HepG2 (cell line): Measurements from ENCODE around the gene SLC16A11. TPM values are rescaled to one million over a fixed set of nuclear protein-coding genes. Genes with fewer than 3 reads are reported as not detected.

Source experiments
- ATAC-seq: fragments of 200-7000 bp; cut with Tn5 transposase; 3 replicates; pipeline ENCODE4 v1.9.1; 2020; ENCODE audit warnings: mild to moderate bottlenecking, moderate library complexity
- BruUV-seq: library from RNA; stranded (reverse); fragments of 400-500 nt; replicated peaks from 2 replicates; lab custom pipeline; 2021; lab: Mats Ljungman, UMichigan
- CTCF ChIA-PET: fragments of 300-600 bp; formaldehyde crosslinking; extraction: SDS; loops from one replicate; lab custom pipeline; 2021; ENCODE audit warnings: low total read pairs, inconsistent platforms, low intra/inter-chr PET ratio; lab: Yijun Ruan, JAX
- POLR2A ChIA-PET: fragments of 350-600 bp; sonication (Branson Sonifier 250); formaldehyde crosslinking; loops from one replicate; lab custom pipeline; 2020; ENCODE audit warnings: antibody characterized with exemption, inconsistent platforms; lab: Yijun Ruan, JAX
- DNase-seq: peaks from one replicate; pipeline ENCODE4 v3.0.0-alpha.2; 2015; ENCODE audit warnings: low spot score
- FAIRE-seq: peaks from 3 replicates; lab custom pipeline; 2011; peaks lifted over from hg19 to GRCh38; lab: Jason Lieb, UNC
- H2AFZ ChIP-seq: one replicate; pipeline ENCODE4 v1.6.1; 2011; ENCODE audit warnings: low read length, inconsistent platforms
- H3K27ac ChIP-seq: fragments of 300-600 bp; 3 replicates; pipeline ENCODE4 v1.8.0; 2011; ENCODE audit warnings: mixed run types, mild to moderate bottlenecking, mixed read lengths, low read length, inconsistent platforms; ENCODE audit not compliant: insufficient read depth; ENCODE audit errors: extremely low read length
- H3K27me3 ChIP-seq, 2 experiments: fragments of 200-600 bp in 1 of 2; 2 replicates in 1 of 2; 3 replicates in 1 of 2; pipeline versions ENCODE4 v1.6.0 to v1.8.0; 2011; ENCODE audit warnings: low read length in 2 of 2, mild to moderate bottlenecking in 2 of 2, moderate library complexity in 2 of 2, inconsistent platforms in 1 of 2; ENCODE audit not compliant: insufficient read depth in 2 of 2, control insufficient read depth in 1 of 2
- H3K36me3 ChIP-seq, 2 experiments: fragments of 200-600 bp in 1 of 2; replicated peaks in 1 of 2; 2 replicates in 1 of 2; 3 replicates in 1 of 2; pipeline versions ENCODE4 v1.5.1 to v1.8.0; 2011; ENCODE audit warnings: low read length in 2 of 2, inconsistent platforms in 1 of 2; ENCODE audit not compliant: insufficient read depth in 2 of 2, control insufficient read depth in 1 of 2
- H3K4me1 ChIP-seq: 2 replicates; pipeline ENCODE4 v1.5.1; 2012; ENCODE audit warnings: low read length, inconsistent platforms; ENCODE audit not compliant: insufficient read depth
- H3K4me2 ChIP-seq: 2 replicates; pipeline ENCODE4 v1.6.0; 2011; ENCODE audit warnings: low read depth, low read length, inconsistent platforms
- H3K4me3 ChIP-seq, 3 experiments: fragments of 200-600 bp in 1 of 3; sonication (generic), shearing (Covaris generic) in 1 of 3; replicated peaks in 1 of 3; 2 replicates each; pipeline ENCODE4 v1.5.1; 2011 to 2016; ENCODE audit warnings: low read length in 3 of 3, inconsistent platforms in 2 of 3, low read depth in 2 of 3, mild to moderate bottlenecking in 2 of 3, control low read depth in 1 of 3, mixed read lengths in 1 of 3; ENCODE audit not compliant: insufficient read depth in 1 of 3
- H3K79me2 ChIP-seq: one replicate; pipeline ENCODE4 v1.6.1; 2011; ENCODE audit warnings: low read length, inconsistent platforms; ENCODE audit not compliant: insufficient read depth
- H3K9ac ChIP-seq: 2 replicates; pipeline ENCODE4 v1.6.0; 2011; ENCODE audit warnings: mild to moderate bottlenecking, low read depth, low read length, inconsistent platforms; ENCODE audit not compliant: insufficient read depth
- H3K9me3 ChIP-seq: 2 replicates; pipeline ENCODE4 v1.5.1; 2012; ENCODE audit warnings: mild to moderate bottlenecking, low read length
- H4K20me1 ChIP-seq: 2 replicates; pipeline ENCODE4 v1.6.0; 2011; ENCODE audit warnings: inconsistent platforms, mild to moderate bottlenecking, low read length, moderate library complexity; ENCODE audit not compliant: insufficient read depth
- CEBPZ ChIP-seq: IDR thresholded peaks from 2 replicates; pipeline ENCODE4 v1.6.1; 2012; ENCODE audit warnings: low read length, improper control_type of control experiment
- GRHL1 ChIP-seq: sonication (generic); formaldehyde crosslinking; conservative IDR thresholded peaks from 2 replicates; pipeline ENCODE4 v1.8.0; 2022; ENCODE audit warnings: missing genetic modification reagents
- NR2C2 ChIP-seq: sonication (generic); formaldehyde crosslinking; IDR thresholded peaks from 2 replicates; pipeline ENCODE4 v1.4.0; 2020; ENCODE audit warnings: missing genetic modification reagents, mild to moderate bottlenecking, moderate library complexity, borderline replicate concordance
- TEAD2 ChIP-seq: sonication (generic); formaldehyde crosslinking; IDR thresholded peaks from 2 replicates; pipeline ENCODE4 v1.9.0; 2021; ENCODE audit warnings: missing genetic modification reagents
- TFDP2 ChIP-seq: sonication (generic); formaldehyde crosslinking; IDR thresholded peaks from 2 replicates; pipeline ENCODE4 v1.4.0; 2020; ENCODE audit warnings: missing genetic modification reagents
- ZNF567 ChIP-seq: sonication (generic); formaldehyde crosslinking; IDR thresholded peaks from 2 replicates; pipeline ENCODE4 v1.8.1; 2023; ENCODE audit warnings: mild to moderate bottlenecking, missing genetic modification reagents, borderline replicate concordance
- WGBS: methylation state at CpG from one replicate; pipeline ENCODE4 v1.1.6; 2017; ENCODE audit warnings: low lambda C conversion rate; 5-methylcytosine and 5-hydroxymethylcytosine counted together
- in situ Hi-C: cut with HindIII; loops from 2 replicates; pipeline ENCODE4 v1.10.0; 2017; ENCODE audit warnings: low pct_unique_long_range_greater_than_20kb; ENCODE audit not compliant: extremely low pct_ligation_motif_present
- intact Hi-C: fragments of 100-400 bp; cut with micrococcal nuclease; formaldehyde crosslinking; loops from one replicate; pipeline ENCODE4 v1.10.0; 2022; ENCODE audit not compliant: unreplicated experiment
- polyA plus RNA-seq, 8 experiments: library from polyadenylated mRNA; depleted of rRNA in 3 of 8; stranded (reverse) in 7 of 8; unstranded in 1 of 8; fragments of >200 nt; fragmentation: Illumina TruSeq in 4 of 8; extraction: Trizol in 4 of 8; gene quantifications; 2 replicates each; pipeline versions ENCODE4 v1.2.1 to v1.2.3, GENCODE V29; 2011 to 2016; ENCODE audit warnings: low read depth in 4 of 8, missing spikeins in 1 of 8, mixed read lengths in 1 of 8; ENCODE audit not compliant: insufficient read depth in 1 of 8
- total RNA-seq, 5 experiments: library from RNA; depleted of rRNA; stranded (reverse); fragments of >200 nt; fragmentation: Illumina TruSeq; extraction: Trizol; gene quantifications; 2 replicates each; pipeline ENCODE4 v1.2.3, GENCODE V29; 2016; ENCODE audit warnings: low read depth in 1 of 5

SLC16A11 gene
- total and polyA plus RNA-seq, 2 of the 13 experiments (the other 11 are each of a cell fraction or from before 2014, with no cell fraction given): not detected

- Histone ChIP-seq H3K79me2 (no peaks in the 10 kb centered on the region), H3K4me2 (no peak overlapping the region), H3K9ac (no peak overlapping the region), H3K4me1 (no peaks in the 10 kb centered on the region), H3K9me3 (no peaks in the 10 kb centered on the region), H3K4me3 (no peak overlapping the region), H4K20me1 (no peaks in the 10 kb centered on the region), H2AFZ (no peak overlapping the region), H3K27me3 (peaks cover 0 to 2% of the 10 kb centered on the region in 2 experiments; a peak in 3 of 5 replicates), H3K36me3 (no peaks in the 10 kb centered on the region), H3K27ac (no peak overlapping the region)
- BruUV-seq: no TSS peak
- ChIA-PET CTCF (no interaction called here), POLR2A (interaction anchor here (1.5 to 1.7 kb wide), 2 partner anchors 10 to 37 kb away, joined by 3 to 5 read pairs; partner anchors contain the start of gene ASGR2)
- no peak for TF ChIP-seq GRHL1 (CRISPR knock-in tag)
- TF ChIP-seq TEAD2 (CRISPR knock-in tag): no peak
- TF ChIP-seq TFDP2 (CRISPR knock-in tag): no peak
- WGBS: 62% methylated on average over 5 of the region's 7 CpGs
- FAIRE-seq: no peak
- ATAC-seq: no peak; the same call in 2 of the 3 replicates
- in situ Hi-C loops: no loop called here
- intact Hi-C loops: no loop called here
- no peak for DNase-seq
These were observed 34.1 kb upstream of the SLC16A11 start for GRCh38 chr17:7077911-7078546.

GRCh38 chr17:7074931-7075330 lies 31.0 kb upstream of the SLC16A11 start:
- in situ Hi-C loops: no loop called here
- DNase-seq: no peak
- no peaks in the 10 kb centered on the region for H4K20me1 ChIP-seq
- H3K27ac ChIP-seq: no peak overlapping the region
- ATAC-seq: no peak
- peaks cover 0 to 2% of the 10 kb centered on the region in 2 experiments; a peak in 3 of 5 replicates for H3K27me3 ChIP-seq
- H3K9me3 ChIP-seq: no peaks in the 10 kb centered on the region
- no peaks in the 10 kb centered on the region for H3K4me1 ChIP-seq
- no peaks in the 10 kb centered on the region for H3K36me3 ChIP-seq
- FAIRE-seq: no peak
- H3K4me3 ChIP-seq: no peak overlapping the region
- no TSS peak for BruUV-seq
- 61% methylated on average over 8 of the region's 14 CpGs for WGBS
- H3K79me2 ChIP-seq: no peaks in the 10 kb centered on the region
- no peak for TF ChIP-seq ZNF567 (CRISPR knock-in tag)
- no peak for TF ChIP-seq NR2C2 (CRISPR knock-in tag)
- no peak for TF ChIP-seq CEBPZ
- ChIA-PET POLR2A (interaction anchor here (1.4 kb wide), 1 partner anchor 39 kb away, joined by 3 read pairs; the partner anchor contains the start of gene ASGR2), CTCF (no interaction called here)
- H2AFZ ChIP-seq: no peak overlapping the region
- intact Hi-C loops: no loop called here
- H3K4me2 ChIP-seq: no peak overlapping the region
- no peak overlapping the region for H3K9ac ChIP-seq
